GM12801 (cell line): ENCODE measurements around the gene ECE1.

Source experiments
- TF ChIP-seq, protein P1 (sequence below): IDR thresholded peaks from one replicate; pipeline ENCODE4 v1.5.1; 2011; ENCODE audit warnings: control low read depth; ENCODE audit not compliant: insufficient read length; ENCODE audit errors: extremely low read depth

ECE1 gene

DNA sequence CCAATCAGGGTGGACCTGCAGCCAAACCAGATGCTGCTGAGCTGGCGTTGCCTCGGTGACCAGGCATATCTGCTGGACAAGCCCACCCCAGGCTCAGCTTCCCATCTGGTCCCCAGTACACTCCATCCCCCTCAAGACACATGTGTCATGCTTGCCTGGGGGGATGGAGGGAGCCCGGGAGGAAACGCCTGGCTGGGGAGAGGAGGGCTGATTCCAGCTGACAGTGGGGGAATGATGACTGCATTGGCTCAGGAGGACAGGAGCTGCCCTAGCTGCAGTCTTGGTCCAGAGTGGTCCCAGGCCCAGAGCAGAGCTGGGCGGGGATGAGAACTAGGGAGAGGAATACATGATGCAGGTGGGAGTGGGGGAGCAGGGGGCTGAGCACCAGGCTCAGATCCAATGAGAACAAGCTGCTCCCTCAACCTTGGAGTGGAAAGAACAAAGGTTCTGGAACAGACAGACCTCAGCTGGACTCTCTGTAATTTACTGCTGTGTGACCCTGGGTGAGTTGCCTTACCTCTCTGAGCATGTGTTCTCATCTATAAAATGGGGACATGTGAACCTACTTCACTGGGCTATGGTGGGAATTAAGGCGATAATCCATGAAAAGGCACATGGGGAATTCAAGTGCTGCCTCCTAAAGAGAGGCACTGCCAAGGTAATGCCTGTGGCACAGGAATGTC is 23.1 kb upstream of the ECE1 start:
- TF ChIP-seq, protein P1, sequence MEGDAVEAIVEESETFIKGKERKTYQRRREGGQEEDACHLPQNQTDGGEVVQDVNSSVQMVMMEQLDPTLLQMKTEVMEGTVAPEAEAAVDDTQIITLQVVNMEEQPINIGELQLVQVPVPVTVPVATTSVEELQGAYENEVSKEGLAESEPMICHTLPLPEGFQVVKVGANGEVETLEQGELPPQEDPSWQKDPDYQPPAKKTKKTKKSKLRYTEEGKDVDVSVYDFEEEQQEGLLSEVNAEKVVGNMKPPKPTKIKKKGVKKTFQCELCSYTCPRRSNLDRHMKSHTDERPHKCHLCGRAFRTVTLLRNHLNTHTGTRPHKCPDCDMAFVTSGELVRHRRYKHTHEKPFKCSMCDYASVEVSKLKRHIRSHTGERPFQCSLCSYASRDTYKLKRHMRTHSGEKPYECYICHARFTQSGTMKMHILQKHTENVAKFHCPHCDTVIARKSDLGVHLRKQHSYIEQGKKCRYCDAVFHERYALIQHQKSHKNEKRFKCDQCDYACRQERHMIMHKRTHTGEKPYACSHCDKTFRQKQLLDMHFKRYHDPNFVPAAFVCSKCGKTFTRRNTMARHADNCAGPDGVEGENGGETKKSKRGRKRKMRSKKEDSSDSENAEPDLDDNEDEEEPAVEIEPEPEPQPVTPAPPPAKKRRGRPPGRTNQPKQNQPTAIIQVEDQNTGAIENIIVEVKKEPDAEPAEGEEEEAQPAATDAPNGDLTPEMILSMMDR: no peak

DNA sequence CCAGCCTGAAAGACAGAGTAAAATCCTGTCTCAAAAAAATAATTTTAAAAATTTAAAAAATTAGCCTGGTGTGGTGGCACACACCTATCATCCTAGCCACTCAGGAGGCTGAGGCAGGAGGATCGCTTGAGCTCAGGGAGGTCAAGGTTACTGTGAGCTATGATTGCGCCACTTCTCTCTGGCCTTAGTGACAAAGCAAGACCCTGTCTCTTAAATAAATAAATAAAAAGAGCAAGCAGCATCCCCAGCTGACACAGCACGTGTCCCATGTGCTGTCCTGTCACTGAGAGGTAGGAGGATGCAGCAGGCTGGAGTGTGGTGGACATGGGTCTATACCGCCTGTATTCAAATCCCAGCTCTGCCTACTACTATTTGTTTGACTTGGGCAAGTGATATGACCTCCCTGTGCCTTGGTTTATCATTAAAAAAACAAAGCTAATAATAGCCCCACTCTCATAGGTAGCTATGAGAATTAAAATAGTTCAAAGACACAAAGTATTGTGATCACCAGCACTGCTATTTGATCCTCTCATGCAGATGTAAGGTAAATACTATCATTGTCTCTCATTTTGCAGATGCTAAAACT is 22.2 kb upstream of the ECE1 start:
- TF ChIP-seq, protein P1: no peak

DNA sequence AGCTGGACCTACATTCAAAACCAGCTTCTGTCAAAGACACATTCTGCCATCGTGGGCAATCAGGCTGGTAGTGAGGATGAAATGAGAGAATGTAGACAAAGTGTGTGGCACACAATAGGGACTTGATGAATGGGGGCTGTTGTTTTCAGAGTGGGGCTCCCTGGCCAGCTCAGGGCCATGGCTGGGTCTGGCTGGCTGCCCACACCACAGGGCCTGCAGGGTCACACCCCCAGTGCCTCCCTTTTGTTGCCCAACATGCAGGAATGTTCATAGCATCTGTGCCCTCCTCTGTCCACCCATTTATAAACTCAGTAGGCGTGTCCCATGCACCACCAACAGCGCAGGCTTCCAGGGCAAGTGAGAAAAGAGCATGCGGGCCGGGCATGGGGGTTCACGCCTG is 20.8 kb upstream of the ECE1 start:
- TF ChIP-seq, protein P1: no peak

DNA sequence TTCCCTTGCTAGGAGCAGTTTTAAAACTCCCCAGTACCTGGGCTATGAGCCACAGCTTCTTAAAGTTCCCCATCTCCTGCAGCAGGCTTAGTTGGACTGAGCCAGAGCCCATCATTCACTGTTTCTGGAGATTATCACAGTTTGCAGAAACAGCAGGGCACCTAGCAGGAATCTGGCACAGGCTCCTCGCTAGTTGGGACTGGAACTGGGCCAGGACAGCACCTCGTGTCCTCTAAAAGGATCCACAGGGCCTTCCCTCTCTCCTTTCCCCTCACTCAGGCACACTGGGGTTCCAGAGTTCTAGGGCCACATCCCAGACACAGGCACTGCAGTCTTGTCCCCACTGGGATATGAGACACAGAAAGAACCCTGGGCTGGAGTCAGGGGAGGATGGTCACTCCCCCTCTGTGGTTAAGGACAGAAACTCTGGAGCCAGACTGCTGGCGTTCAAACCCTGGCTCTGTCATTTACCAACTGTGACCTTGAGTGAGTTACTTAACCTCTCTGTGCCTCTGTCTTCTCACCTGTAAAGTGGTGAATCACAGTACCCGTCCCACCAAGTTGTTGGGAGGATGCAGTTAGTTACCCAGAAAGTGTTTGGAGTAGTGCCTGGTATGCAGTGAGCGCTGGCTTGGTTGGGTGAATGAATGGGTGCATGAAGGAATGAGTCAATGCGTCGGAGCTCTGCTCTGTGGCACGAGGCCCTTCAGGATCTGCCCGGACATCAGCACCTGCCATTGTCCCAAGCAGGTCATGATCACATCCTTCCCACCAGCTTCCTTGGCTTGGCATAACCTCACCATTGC is 18.8 kb upstream of the ECE1 start:
- TF ChIP-seq, protein P1: no peak

DNA sequence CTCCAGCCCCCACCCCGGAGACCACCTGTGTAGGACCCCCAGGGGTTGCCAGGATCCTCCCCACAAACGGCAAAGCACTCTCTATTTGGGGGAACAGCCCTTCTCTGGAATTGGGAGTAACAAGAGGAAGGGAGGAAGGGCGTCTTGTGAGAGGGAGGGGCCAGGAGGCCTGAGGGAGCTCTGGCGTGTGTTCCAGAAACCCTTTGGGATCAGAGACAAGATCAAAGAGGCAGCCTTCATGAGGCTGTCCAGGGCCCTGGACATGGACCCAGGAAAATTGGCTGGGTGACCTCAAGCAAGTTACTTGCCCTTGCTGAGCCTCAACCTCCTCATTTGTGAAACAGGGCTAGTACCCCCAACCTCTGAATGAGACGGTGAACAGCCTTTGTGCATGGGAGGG is 18.1 kb upstream of the ECE1 start:
- TF ChIP-seq, protein P1: no peak

DNA sequence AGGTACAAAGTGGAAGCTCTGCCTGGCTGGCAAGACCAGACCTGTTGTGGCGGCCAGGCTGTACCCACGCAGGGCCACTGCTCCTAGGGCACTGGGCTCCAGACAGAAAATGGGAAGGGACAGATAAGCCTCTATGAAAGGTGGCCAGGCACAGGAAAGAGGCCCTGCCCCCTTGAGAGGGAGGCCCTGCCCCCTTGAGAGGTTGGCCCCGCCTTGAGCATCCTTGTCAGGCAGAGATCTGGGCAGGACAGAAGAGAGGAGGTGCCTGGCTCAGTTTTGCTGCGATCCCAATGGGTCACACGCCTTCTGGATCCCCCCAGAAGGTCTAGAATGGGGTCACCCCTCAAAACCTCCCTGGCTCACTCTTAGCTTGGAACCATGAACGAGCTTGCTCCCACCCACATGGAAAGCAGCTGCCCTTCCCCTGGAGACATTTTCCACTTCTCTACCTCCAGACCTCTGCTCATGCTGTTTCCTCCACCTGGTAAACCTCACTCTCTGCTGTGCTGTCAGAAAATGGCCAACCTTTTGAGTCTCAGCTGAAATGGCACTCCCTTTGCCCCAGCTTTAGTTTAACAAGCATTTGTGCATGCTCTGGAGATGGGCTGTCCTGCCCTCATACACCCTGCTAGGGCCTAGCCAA is 17.5 kb upstream of the ECE1 start:
- TF ChIP-seq, protein P1: no peak

DNA sequence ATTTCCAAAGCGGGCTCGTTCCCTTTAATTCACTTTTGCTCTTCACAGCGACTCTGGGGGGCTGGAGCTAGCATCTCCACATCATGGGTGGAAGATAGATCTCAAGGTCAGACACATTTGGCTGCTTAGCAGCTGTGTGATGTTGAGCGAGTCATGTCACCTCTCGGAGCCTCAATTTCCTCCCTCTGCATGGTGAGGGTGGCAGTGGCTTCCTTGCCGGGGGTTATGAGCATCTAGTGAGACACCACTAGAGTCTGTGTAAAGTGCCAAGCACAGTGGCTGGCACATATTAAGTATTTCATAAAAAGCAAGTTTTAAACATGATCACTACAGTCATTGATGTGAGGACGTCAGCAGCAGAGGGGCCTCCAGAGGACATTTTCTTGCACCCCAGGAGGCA is 16.9 kb upstream of the ECE1 start:
- TF ChIP-seq, protein P1: no peak
